ENCODE measurements around the gene SIRT6. TPM values are rescaled to one million over a fixed set of nuclear protein-coding genes. Genes with fewer than 3 reads are reported as not detected.
A peak's percentile ranks its signal among the peaks of the same experiment; 100 is the strongest.

The SIRT6 gene
- total and polyA plus RNA-seq, 2 donors (not counting 1 experiment from before 2014, with no cell fraction given): 8.8 to 9.2 TPM

GRCh38 chr19:4183967-4184717 lies 1.8 kb upstream of the SIRT6 start:
- Histone ChIP-seq H4K20me1 (ENCODE audit: control insufficient read depth, extremely low read depth, insufficient read depth, low read length) (no peaks in the 10 kb centered on the region), H3K9ac (ENCODE audit: insufficient read depth, low read length) (no peak overlapping the region), H3K4me1 (ENCODE audit: control insufficient read depth, extremely low read depth, insufficient read depth, low read length) (no peaks in the 10 kb centered on the region), H2AFZ (ENCODE audit: low read length) (no peak overlapping the region), H3K4me3 (replicated peaks in 1 of 4; ENCODE audit: control extremely low read depth in 1 of 4, insufficient read depth in 1 of 4, low read depth in 3 of 4, low read length in 4 of 4) (no peak overlapping the region), H3K27me3 (ENCODE audit: control insufficient read depth, insufficient read depth, low read length) (no peaks in the 10 kb centered on the region), H3K4me2 (ENCODE audit: extremely low read depth, insufficient read depth, low read length) (no peak overlapping the region), H3K27ac (ENCODE audit: insufficient read depth, low read length) (no peak overlapping the region), H3K79me2 (ENCODE audit: control insufficient read depth, insufficient read depth, low read length) (peaks cover 10% of the 10 kb centered on the region), H3K9me3 (ENCODE audit: control insufficient read depth, insufficient read depth, low read depth, low read length) (no peaks in the 10 kb centered on the region), H3K36me3 (ENCODE audit: control insufficient read depth, insufficient read depth, low read length) (no peaks in the 10 kb centered on the region)
- DNase-seq (ENCODE audit: low read depth in 2 of 2): no peak
- no peak for TF ChIP-seq EZH2 (IDR thresholded peaks at IDR 0.05; ENCODE audit: low read length, missing control alignments)
- no peak for TF ChIP-seq CTCF (conservative IDR thresholded peaks at IDR 0.05 in 1 of 2, IDR thresholded peaks at IDR 0.05 in 1 of 2; ENCODE audit: low read depth in 1 of 2, low read length in 2 of 2)

GRCh38 chr19:4181053-4181508 lies 1.3 kb downstream of the SIRT6 start:
- Histone ChIP-seq H3K4me3 (replicated peaks in 1 of 4; ENCODE audit: control extremely low read depth in 1 of 4, insufficient read depth in 1 of 4, low read depth in 3 of 4, low read length in 4 of 4) (peak overlapping the region in 2 of 4 experiments; percentile 5 to 97), H4K20me1 (ENCODE audit: control insufficient read depth, extremely low read depth, insufficient read depth, low read length) (no peaks in the 10 kb centered on the region), H2AFZ (ENCODE audit: low read length) (no peak overlapping the region), H3K9ac (ENCODE audit: insufficient read depth, low read length) (no peak overlapping the region), H3K4me2 (ENCODE audit: extremely low read depth, insufficient read depth, low read length) (no peak overlapping the region), H3K79me2 (ENCODE audit: control insufficient read depth, insufficient read depth, low read length) (peaks cover 10% of the 10 kb centered on the region), H3K27ac (ENCODE audit: insufficient read depth, low read length) (no peak overlapping the region), H3K36me3 (ENCODE audit: control insufficient read depth, insufficient read depth, low read length) (no peaks in the 10 kb centered on the region), H3K4me1 (ENCODE audit: control insufficient read depth, extremely low read depth, insufficient read depth, low read length) (no peaks in the 10 kb centered on the region), H3K27me3 (ENCODE audit: control insufficient read depth, insufficient read depth, low read length) (no peaks in the 10 kb centered on the region), H3K9me3 (ENCODE audit: control insufficient read depth, insufficient read depth, low read depth, low read length) (no peaks in the 10 kb centered on the region)
- no peak for DNase-seq (ENCODE audit: low read depth in 2 of 2)
- TF ChIP-seq CTCF (conservative IDR thresholded peaks at IDR 0.05 in 1 of 2, IDR thresholded peaks at IDR 0.05 in 1 of 2; ENCODE audit: low read depth in 1 of 2, low read length in 2 of 2): no peak
- TF ChIP-seq EZH2 (IDR thresholded peaks at IDR 0.05; ENCODE audit: low read length, missing control alignments): no peak

- DNase-seq (ENCODE audit: low read depth in 2 of 2): no peak
- no peak for TF ChIP-seq EZH2 (IDR thresholded peaks at IDR 0.05; ENCODE audit: low read length, missing control alignments)
- TF ChIP-seq CTCF (conservative IDR thresholded peaks at IDR 0.05 in 1 of 2, IDR thresholded peaks at IDR 0.05 in 1 of 2; ENCODE audit: low read depth in 1 of 2, low read length in 2 of 2): no peak
- no peaks in the 10 kb centered on the region for H3K4me1 ChIP-seq (ENCODE audit: control insufficient read depth, extremely low read depth, insufficient read depth, low read length)
Measured at GRCh38 chr19:4178990-4179389, 3.4 kb downstream of the SIRT6 start.

More at GRCh38 chr19:4178990-4179389, 3.4 kb downstream of the SIRT6 start:
- Histone ChIP-seq H3K27ac (ENCODE audit: insufficient read depth, low read length) (no peak overlapping the region), H3K27me3 (ENCODE audit: control insufficient read depth, insufficient read depth, low read length) (no peaks in the 10 kb centered on the region), H3K36me3 (ENCODE audit: control insufficient read depth, insufficient read depth, low read length) (peaks cover 4% of the 10 kb centered on the region), H3K4me2 (ENCODE audit: extremely low read depth, insufficient read depth, low read length) (no peak overlapping the region), H2AFZ (ENCODE audit: low read length) (no peak overlapping the region), H3K79me2 (ENCODE audit: control insufficient read depth, insufficient read depth, low read length) (peaks cover 10% of the 10 kb centered on the region), H3K4me3 (replicated peaks in 1 of 4; ENCODE audit: control extremely low read depth in 1 of 4, insufficient read depth in 1 of 4, low read depth in 3 of 4, low read length in 4 of 4) (no peak overlapping the region), H3K9ac (ENCODE audit: insufficient read depth, low read length) (no peak overlapping the region), H4K20me1 (ENCODE audit: control insufficient read depth, extremely low read depth, insufficient read depth, low read length) (no peaks in the 10 kb centered on the region), H3K9me3 (ENCODE audit: control insufficient read depth, insufficient read depth, low read depth, low read length) (no peaks in the 10 kb centered on the region)

Measured in fibroblast of lung (primary cell).